ENCODE data around the gene MYADML2. TPM values are rescaled to one million over a fixed set of nuclear protein-coding genes. Genes with fewer than 3 reads are reported as not detected.

Gene MYADML2
- total RNA-seq, 1 experiment from 2014 or later: 0.22 TPM

DNA sequence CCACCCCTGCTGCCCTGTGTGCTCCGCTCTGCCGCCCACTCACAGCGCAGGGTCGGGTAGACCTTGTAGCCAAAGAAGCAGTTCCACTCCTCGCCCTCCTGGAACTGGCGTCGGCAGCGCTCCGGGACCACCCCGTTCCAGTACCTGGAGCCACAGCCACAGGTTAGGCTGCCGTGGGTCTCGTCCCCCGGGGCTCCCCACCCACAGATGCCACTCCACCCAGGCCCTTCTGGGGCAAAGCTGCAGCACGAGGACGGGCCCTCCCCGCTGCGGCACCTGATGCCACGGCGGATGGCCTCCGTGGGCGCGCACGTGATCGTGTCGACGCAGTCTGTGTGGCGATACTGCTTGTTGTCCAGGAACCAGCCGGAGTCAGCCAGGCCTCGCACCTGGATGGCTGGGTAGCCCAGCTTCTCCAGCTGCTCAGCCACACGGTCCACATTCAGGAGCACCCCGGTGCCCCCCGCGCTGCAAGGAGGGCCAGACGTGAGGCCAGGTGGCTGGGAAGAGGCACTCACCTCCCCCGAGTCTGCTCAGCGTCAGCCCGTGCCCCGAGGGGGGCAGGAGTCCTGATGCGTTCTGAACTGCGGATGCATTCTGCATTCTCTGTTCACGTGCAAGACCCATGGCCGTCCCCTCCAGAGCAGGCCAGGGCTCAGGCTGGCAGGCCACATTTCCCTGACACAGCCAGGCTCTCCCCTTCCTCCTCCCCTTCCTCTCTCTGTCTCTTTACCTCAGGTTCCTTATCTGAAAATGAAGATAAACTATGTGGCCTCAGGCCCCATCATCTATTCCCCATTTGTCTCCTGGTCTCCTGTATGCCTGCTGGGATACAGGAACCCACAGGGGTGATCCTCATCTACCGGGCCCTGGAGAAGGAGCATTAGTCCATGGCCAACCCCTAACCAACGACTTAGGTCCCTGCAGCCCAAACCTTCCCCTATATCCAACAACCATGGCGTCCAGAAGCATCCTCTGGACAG, 9.9 kb upstream of the MYADML2 start:
- no peak overlapping the region for H3K56ac ChIP-seq (ENCODE audit: insufficient read length, low read depth, low read length)
- no peak overlapping the region for H3K4me3 Mint-ChIP-seq
- H3K23ac ChIP-seq (ENCODE audit: insufficient read length, low read depth, low read length): no peak overlapping the region
- no peak overlapping the region; the same call in 1 of the 2 replicates for H3K14ac ChIP-seq (ENCODE audit: insufficient read depth, low read length)
- H3K9me3 Mint-ChIP-seq: peaks cover 0 to 4% of the 10 kb centered on the region in 2 experiments; a peak in 1 of 5 replicates
- H3K4me1 ChIP-seq (ENCODE audit: insufficient read depth, low read length): no peaks in the 10 kb centered on the region
- H3K36me3 Mint-ChIP-seq (ENCODE audit: insufficient read depth in 1 of 3, low read depth in 3 of 3): no peaks in the 10 kb centered on the region; a peak in 1 of 7 replicates
- H2BK5ac ChIP-seq (ENCODE audit: insufficient read length, low read length): no peak overlapping the region
- no peak overlapping the region for H3K18ac ChIP-seq (ENCODE audit: insufficient read length, low read depth, low read length)
- no peak overlapping the region for H3K9ac ChIP-seq (ENCODE audit: extremely low read depth, insufficient read length, low read length)
- no peaks in the 10 kb centered on the region for H3K9me3 ChIP-seq (ENCODE audit: control insufficient read depth, low read depth, low read length)
- H3K79me1 ChIP-seq (ENCODE audit: insufficient read depth, low read depth, low read length, poor library complexity, severe bottlenecking): no peaks in the 10 kb centered on the region
- no peak for TF ChIP-seq CTCF (conservative IDR thresholded peaks at IDR 0.05)
- H3K27ac ChIP-seq (ENCODE audit: insufficient read length, low read depth, low read length): no peak overlapping the region
- no peak overlapping the region for H3K4ac ChIP-seq (ENCODE audit: low read depth, low read length)
- peaks cover 57% of the 10 kb centered on the region for H3K27me3 Mint-ChIP-seq (ENCODE audit: low read depth)
- no peak overlapping the region for H2BK12ac ChIP-seq (ENCODE audit: insufficient read length, low read depth, low read length)
- H3K27me3 ChIP-seq (ENCODE audit: insufficient read depth, low read length): peaks cover 25% of the 10 kb centered on the region; the same call in 1 of the 2 replicates
- H2BK15ac ChIP-seq (ENCODE audit: low read depth, low read length): no peak overlapping the region
- H2AK5ac ChIP-seq (ENCODE audit: insufficient read length, low read length): no peak overlapping the region
- no peak overlapping the region for H3T11ph ChIP-seq (ENCODE audit: low read length)
- H3K4me2 ChIP-seq (ENCODE audit: insufficient read depth, insufficient read length, low read length): no peak overlapping the region
- no CpG with 5 or more reads among the region's 45 CpGs for WGBS (ENCODE audit: extremely low coverage, insufficient read length, low lambda C conversion rate)
- H4K5ac ChIP-seq (ENCODE audit: insufficient read length, low read depth, low read length): no peak overlapping the region
- H2BK120ac ChIP-seq (ENCODE audit: low read depth, low read length, poor library complexity, severe bottlenecking): no peak overlapping the region
- H2BK20ac ChIP-seq (ENCODE audit: low read depth, low read length, poor library complexity, severe bottlenecking): no peak overlapping the region
- no peaks in the 10 kb centered on the region for H3K79me2 ChIP-seq (ENCODE audit: insufficient read depth, low read length)
- H4K91ac ChIP-seq (ENCODE audit: insufficient read length, low read depth, low read length): no peak overlapping the region
- DNase-seq: no peak
- H3K4me1 Mint-ChIP-seq: peaks cover 0 to 5% of the 10 kb centered on the region in 2 experiments; a peak in 1 of 4 replicates
- H4K8ac ChIP-seq (replicated peaks; ENCODE audit: insufficient read length, low read depth, low read length): no peak overlapping the region
- no peaks in the 10 kb centered on the region for H4K20me1 ChIP-seq (ENCODE audit: control insufficient read depth, insufficient read depth, insufficient read length)
- no peak overlapping the region for H2AFZ ChIP-seq (ENCODE audit: low read length)
- H3K23me2 ChIP-seq (ENCODE audit: insufficient read length, low read depth, low read length, poor library complexity, severe bottlenecking): peaks cover 3% of the 10 kb centered on the region
- H3K27ac Mint-ChIP-seq: no peak overlapping the region

All from H9 (cell line).